Ishikawa (cell line): ENCODE measurements around the gene NR1D2.

ENCODE experiments used
- CEBPB ChIP-seq: IDR thresholded peaks from 2 replicates; pipeline ENCODE4 v1.6.1; 2012
- EGR1 ChIP-seq: IDR thresholded peaks from 2 replicates; pipeline ENCODE4 v1.6.1; 2012
- EP300 ChIP-seq: IDR thresholded peaks from 2 replicates; pipeline ENCODE4 v1.6.1; 2012; ENCODE audit warnings: borderline replicate concordance
- NFIC ChIP-seq: IDR thresholded peaks from 2 replicates; pipeline ENCODE4 v1.6.1; 2012
- RAD21 ChIP-seq: IDR thresholded peaks from 2 replicates; pipeline ENCODE4 v1.6.1; 2012; ENCODE audit warnings: low read depth
- TAF1 ChIP-seq: IDR thresholded peaks from 2 replicates; pipeline ENCODE4 v1.6.1; 2012; ENCODE audit warnings: low read depth, mild to moderate bottlenecking
- TCF12 ChIP-seq: IDR thresholded peaks from 2 replicates; pipeline ENCODE4 v1.6.1; 2012; ENCODE audit warnings: low read depth
- TEAD4 ChIP-seq: IDR thresholded peaks from 2 replicates; pipeline ENCODE4 v1.6.1; 2012
- TF ChIP-seq, protein P1 (sequence below): IDR thresholded peaks from 2 replicates; pipeline ENCODE4 v1.6.1; 2012
- TF ChIP-seq, protein P2 (sequence below): IDR thresholded peaks from 2 replicates; pipeline ENCODE4 v1.6.1; 2012; ENCODE audit warnings: low read depth, mild to moderate bottlenecking

DNA sequence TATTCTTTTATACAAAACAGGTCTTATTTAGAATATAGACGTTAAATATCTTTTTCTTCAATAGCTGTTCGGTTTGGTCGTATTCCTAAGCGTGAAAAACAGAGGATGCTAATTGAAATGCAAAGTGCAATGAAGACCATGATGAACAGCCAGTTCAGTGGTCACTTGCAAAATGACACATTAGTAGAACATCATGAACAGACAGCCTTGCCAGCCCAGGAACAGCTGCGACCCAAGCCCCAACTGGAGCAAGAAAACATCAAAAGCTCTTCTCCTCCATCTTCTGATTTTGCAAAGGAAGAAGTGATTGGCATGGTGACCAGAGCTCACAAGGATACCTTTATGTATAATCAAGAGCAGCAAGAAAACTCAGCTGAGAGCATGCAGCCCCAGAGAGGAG lies 16.8 kb downstream of the NR1D2 start:
- TF ChIP-seq EP300 (no peak), TCF12 (no peak), TAF1 (no peak), NFIC (no peak), EGR1 (no peak), CEBPB (no peak), RAD21 (no peak), TEAD4 (no peak)
- TF ChIP-seq, protein P1, sequence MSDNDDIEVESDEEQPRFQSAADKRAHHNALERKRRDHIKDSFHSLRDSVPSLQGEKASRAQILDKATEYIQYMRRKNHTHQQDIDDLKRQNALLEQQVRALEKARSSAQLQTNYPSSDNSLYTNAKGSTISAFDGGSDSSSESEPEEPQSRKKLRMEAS = no peak
- TF ChIP-seq, protein P2, sequence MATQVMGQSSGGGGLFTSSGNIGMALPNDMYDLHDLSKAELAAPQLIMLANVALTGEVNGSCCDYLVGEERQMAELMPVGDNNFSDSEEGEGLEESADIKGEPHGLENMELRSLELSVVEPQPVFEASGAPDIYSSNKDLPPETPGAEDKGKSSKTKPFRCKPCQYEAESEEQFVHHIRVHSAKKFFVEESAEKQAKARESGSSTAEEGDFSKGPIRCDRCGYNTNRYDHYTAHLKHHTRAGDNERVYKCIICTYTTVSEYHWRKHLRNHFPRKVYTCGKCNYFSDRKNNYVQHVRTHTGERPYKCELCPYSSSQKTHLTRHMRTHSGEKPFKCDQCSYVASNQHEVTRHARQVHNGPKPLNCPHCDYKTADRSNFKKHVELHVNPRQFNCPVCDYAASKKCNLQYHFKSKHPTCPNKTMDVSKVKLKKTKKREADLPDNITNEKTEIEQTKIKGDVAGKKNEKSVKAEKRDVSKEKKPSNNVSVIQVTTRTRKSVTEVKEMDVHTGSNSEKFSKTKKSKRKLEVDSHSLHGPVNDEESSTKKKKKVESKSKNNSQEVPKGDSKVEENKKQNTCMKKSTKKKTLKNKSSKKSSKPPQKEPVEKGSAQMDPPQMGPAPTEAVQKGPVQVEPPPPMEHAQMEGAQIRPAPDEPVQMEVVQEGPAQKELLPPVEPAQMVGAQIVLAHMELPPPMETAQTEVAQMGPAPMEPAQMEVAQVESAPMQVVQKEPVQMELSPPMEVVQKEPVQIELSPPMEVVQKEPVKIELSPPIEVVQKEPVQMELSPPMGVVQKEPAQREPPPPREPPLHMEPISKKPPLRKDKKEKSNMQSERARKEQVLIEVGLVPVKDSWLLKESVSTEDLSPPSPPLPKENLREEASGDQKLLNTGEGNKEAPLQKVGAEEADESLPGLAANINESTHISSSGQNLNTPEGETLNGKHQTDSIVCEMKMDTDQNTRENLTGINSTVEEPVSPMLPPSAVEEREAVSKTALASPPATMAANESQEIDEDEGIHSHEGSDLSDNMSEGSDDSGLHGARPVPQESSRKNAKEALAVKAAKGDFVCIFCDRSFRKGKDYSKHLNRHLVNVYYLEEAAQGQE = no peak
